Endothelial cell of umbilical vein (primary cell): ENCODE measurements around the gene FGF22. TPM values are rescaled to one million over a fixed set of nuclear protein-coding genes. Genes with fewer than 3 reads are reported as not detected.

Experiments used
- BruUV-seq: library from RNA; stranded (reverse); fragments of 400-500 nt; replicated peaks from 2 replicates; lab custom pipeline; 2021; lab: Mats Ljungman, UMichigan
- CTCF ChIA-PET: fragments of 300-600, 350-600 bp; sonication (Branson Sonifier 250); formaldehyde crosslinking; loops from one replicate; lab custom pipeline; 2021; ENCODE audit warnings: antibody characterized with exemption, inconsistent platforms; lab: Charles Lee
- POLR2A ChIA-PET: fragments of 300-600, 350-600 bp; sonication (Branson Sonifier 250); formaldehyde crosslinking; loops from one replicate; lab custom pipeline; 2021; ENCODE audit warnings: antibody characterized with exemption, inconsistent platforms; lab: Charles Lee
- DNase-seq: peaks from one replicate; pipeline ENCODE4 v3.0.0-alpha.2; 2011; ENCODE audit warnings: low read depth, low spot score
- FAIRE-seq: peaks from 2 replicates; lab custom pipeline; 2011; peaks lifted over from hg19 to GRCh38; lab: Jason Lieb, UNC
- H2AFZ ChIP-seq: 2 replicates; pipeline ENCODE4 v1.6.0; 2012; ENCODE audit warnings: low read depth, low read length, control low read depth, inconsistent platforms
- H3K27ac ChIP-seq: 2 replicates; pipeline ENCODE4 v1.5.1; 2011; ENCODE audit warnings: low read depth, mild to moderate bottlenecking, control low read depth, low read length, moderate library complexity; ENCODE audit not compliant: insufficient read depth
- H3K27me3 ChIP-seq, 2 experiments: 2 replicates each; pipeline versions ENCODE4 v1.6.0 to v1.6.1; 2011; ENCODE audit warnings: low read length in 2 of 2, mixed read lengths in 1 of 2; ENCODE audit not compliant: control insufficient read depth in 2 of 2, insufficient read depth in 2 of 2
- H3K36me3 ChIP-seq, 2 experiments: 2 replicates in 1 of 2; 3 replicates in 1 of 2; pipeline ENCODE4 v1.5.1; 2011; ENCODE audit warnings: low read length in 2 of 2, mild to moderate bottlenecking in 1 of 2, moderate library complexity in 1 of 2; ENCODE audit not compliant: control insufficient read depth in 2 of 2, insufficient read depth in 2 of 2; ENCODE audit errors: extremely low read depth in 1 of 2
- H3K4me1 ChIP-seq: 3 replicates; pipeline ENCODE4 v1.5.1; 2011; ENCODE audit warnings: mild to moderate bottlenecking, low read length; ENCODE audit not compliant: control insufficient read depth, insufficient read depth; ENCODE audit errors: extremely low read depth
- H3K4me2 ChIP-seq: 2 replicates; pipeline ENCODE4 v1.6.1; 2011; ENCODE audit warnings: low read length, control low read depth, mixed read lengths; ENCODE audit not compliant: insufficient read depth
- H3K4me3 ChIP-seq, 3 experiments: fragments of 200-600 bp in 1 of 3; sonication (generic), shearing (Covaris generic) in 1 of 3; replicated peaks in 1 of 3; 2 replicates each; pipeline ENCODE4 v1.5.1; 2011 to 2016; ENCODE audit warnings: control low read depth in 3 of 3, low read length in 3 of 3, mild to moderate bottlenecking in 2 of 3, inconsistent platforms in 1 of 3, low read depth in 1 of 3, moderate library complexity in 1 of 3; ENCODE audit not compliant: insufficient read depth in 1 of 3
- H3K79me2 ChIP-seq: 2 replicates; pipeline ENCODE4 v1.6.0; 2012; ENCODE audit warnings: low read length, inconsistent platforms; ENCODE audit not compliant: control insufficient read depth, insufficient read depth
- H3K9ac ChIP-seq: replicated peaks from 2 replicates; pipeline ENCODE3; 2011; ENCODE audit warnings: low read length, control low read depth; ENCODE audit not compliant: insufficient read depth; ENCODE audit errors: extremely low read depth
- H3K9me1 ChIP-seq: replicated peaks from 3 replicates; pipeline ENCODE4 v1.6.0; 2011; ENCODE audit warnings: mild to moderate bottlenecking, low read length; ENCODE audit not compliant: control insufficient read depth, insufficient read depth; ENCODE audit errors: extremely low read depth
- H3K9me3 ChIP-seq: replicated peaks from 2 replicates; pipeline ENCODE4 v1.5.1; 2012; ENCODE audit warnings: low read length, inconsistent platforms; ENCODE audit not compliant: control insufficient read depth, insufficient read depth
- H4K20me1 ChIP-seq: replicated peaks from 2 replicates; pipeline ENCODE3; 2011; ENCODE audit warnings: mild to moderate bottlenecking, low read length; ENCODE audit not compliant: control insufficient read depth, insufficient read depth; ENCODE audit errors: extremely low read depth
- CTCF ChIP-seq, 2 donors: IDR thresholded peaks; 1 replicate in 1 of 2; 2 replicates in 1 of 2; pipeline ENCODE4 v1.5.1; 2011; ENCODE audit warnings: low read length in 2 of 2, mild to moderate bottlenecking in 2 of 2, moderate library complexity in 2 of 2, control low read depth in 1 of 2, inconsistent platforms in 1 of 2, low read depth in 1 of 2; ENCODE audit not compliant: insufficient read depth in 1 of 2; ENCODE audit errors: extremely low read depth in 1 of 2
- EZH2 ChIP-seq: IDR thresholded peaks from 2 replicates; pipeline ENCODE4 v1.6.1; 2012; ENCODE audit warnings: borderline replicate concordance, low read depth, mild to moderate bottlenecking, moderate library complexity, low read length, inconsistent platforms; ENCODE audit not compliant: severe bottlenecking
- FOS ChIP-seq: IDR thresholded peaks from 2 replicates; pipeline ENCODE4 v1.6.1; 2011; ENCODE audit warnings: mild to moderate bottlenecking, low read length, moderate library complexity, borderline replicate concordance; ENCODE audit not compliant: insufficient read depth
- GATA2 ChIP-seq: IDR thresholded peaks from 2 replicates; pipeline ENCODE4 v1.7.0; 2011; ENCODE audit warnings: low read depth, mild to moderate bottlenecking, moderate library complexity, mixed read lengths, low read length; ENCODE audit not compliant: insufficient read length, insufficient read depth
- JUN ChIP-seq: IDR thresholded peaks from 2 replicates; pipeline ENCODE4 v1.6.1; 2011; ENCODE audit warnings: borderline replicate concordance, low read depth; ENCODE audit not compliant: insufficient read length, insufficient read depth
- MAX ChIP-seq: IDR thresholded peaks from 2 replicates; pipeline ENCODE4 v1.6.1; 2011; ENCODE audit not compliant: insufficient read depth, insufficient read length
- MYC ChIP-seq: IDR thresholded peaks from one replicate; pipeline ENCODE4 v1.6.1; 2011; ENCODE audit warnings: mild to moderate bottlenecking, low read depth, low read length
- POLR2A ChIP-seq: IDR thresholded peaks from 2 replicates; pipeline ENCODE4 v1.6.1; 2012; ENCODE audit warnings: low read depth, mild to moderate bottlenecking, control low read depth, low read length
- POLR2AphosphoS5 ChIP-seq: IDR thresholded peaks from 2 replicates; pipeline ENCODE4 v1.6.1; 2012; ENCODE audit warnings: low read depth, mild to moderate bottlenecking, control low read depth, low read length, moderate library complexity; ENCODE audit not compliant: insufficient read depth
- dilution Hi-C: fragments of 300-500 bp; cut with MboI; formaldehyde crosslinking; loops from one replicate; pipeline ENCODE4 v1.15.0; 2019; ENCODE audit warnings: low sequenced_read_pairs; ENCODE audit not compliant: extremely low pct_ligation_motif_present
- intact Hi-C: fragments of 100-400 bp; cut with micrococcal nuclease; formaldehyde crosslinking; loops from one replicate; pipeline ENCODE4 v1.10.0; 2022
- polyA plus RNA-seq, 4 experiments: library from polyadenylated mRNA; depleted of rRNA in 3 of 4; stranded (reverse) in 3 of 4; unstranded in 1 of 4; fragments of >200 nt; gene quantifications; 2 replicates each; pipeline versions ENCODE4 v1.2.1 to v1.2.3, GENCODE V29; 2011 to 2012; ENCODE audit warnings: missing spikeins in 1 of 4
- total RNA-seq: library from RNA; stranded (reverse); gene quantifications from 2 replicates; pipeline ENCODE4 v1.2.3, GENCODE V29; 2021

The FGF22 gene
- total and polyA plus RNA-seq, 2 donors (not counting 3 experiments of a cell fraction or from before 2014, with no cell fraction given): 0.07 TPM; not detected in 1

GRCh38 chr19:595326-596262, 44.1 kb upstream of the FGF22 start:
- Histone ChIP-seq H3K9me3 (no peaks in the 10 kb centered on the region), H3K27ac (no peak overlapping the region), H3K4me2 (no peak overlapping the region), H3K4me3 (no peak overlapping the region), H3K27me3 (peaks cover 2 to 5% of the 10 kb centered on the region in 2 experiments), H3K36me3 (no peaks in the 10 kb centered on the region), H3K4me1 (no peaks in the 10 kb centered on the region), H3K79me2 (no peaks in the 10 kb centered on the region), H4K20me1 (no peaks in the 10 kb centered on the region), H2AFZ (no peak overlapping the region), H3K9ac (no peak overlapping the region), H3K9me1 (no peaks in the 10 kb centered on the region)
- DNase-seq (no peak), FAIRE-seq (no peak)
- POLR2A ChIA-PET: no interaction called here
- CTCF ChIA-PET: interaction anchor here (1.4 kb wide), 1 partner anchor 12 kb away, joined by 6 read pairs; no protein-coding TSS in a partner anchor
- no peak for TF ChIP-seq EZH2
- TF ChIP-seq GATA2: no peak
- TF ChIP-seq FOS: no peak
- TF ChIP-seq MAX: no peak
- TF ChIP-seq CTCF (IDR thresholded peaks at IDR 0.05; ENCODE audit: extremely low read depth in 1 of 2, insufficient read depth in 1 of 2, low read depth in 1 of 2, low read length in 2 of 2): no peak
- TF ChIP-seq POLR2AphosphoS5: no peak
- no peak for TF ChIP-seq JUN
- TF ChIP-seq MYC: no peak
- TF ChIP-seq POLR2A: no peak
- dilution Hi-C loops (no loop called here), intact Hi-C loops (no loop called here)
- BruUV-seq: no TSS peak
